ENCODE data around the gene ECT2L. TPM values are rescaled to one million over a fixed set of nuclear protein-coding genes. Genes with fewer than 3 reads are reported as not detected.

Gene ECT2L
- total and polyA plus RNA-seq, 8 donors, result 0.63 to 3.3 (median 1.8) TPM; not detected in 1

DNA sequence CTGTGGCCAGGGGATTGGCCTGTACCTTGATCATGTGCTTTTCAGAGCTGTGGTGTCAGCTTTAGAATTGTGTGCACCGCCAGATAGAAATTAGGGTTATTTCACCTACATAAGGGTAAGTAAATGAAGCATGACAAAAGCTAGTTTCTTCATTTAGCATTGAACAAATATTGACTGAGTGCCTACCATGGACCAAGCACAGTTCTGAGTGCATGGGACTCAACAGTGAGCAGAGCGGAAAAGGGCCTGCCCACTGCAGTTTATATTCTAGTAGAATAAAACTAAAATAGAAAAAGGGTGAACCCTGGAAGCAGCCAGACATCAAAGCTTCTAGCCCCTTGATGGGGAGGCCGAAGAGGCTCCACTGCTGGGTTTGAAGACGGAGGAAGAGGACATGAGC is 25.6 kb downstream of the ECT2L start:
- Histone ChIP-seq H3K4me1 (peaks cover 0 to 5% of the 10 kb centered on the region in 2 donors), H3K27me3 (no peaks in the 10 kb centered on the region), H3K4me3 (no peak overlapping the region), H3K36me3 (no peaks in the 10 kb centered on the region), H3K27ac (no peak overlapping the region), H3K9me3 (no peaks in the 10 kb centered on the region)
- intact Hi-C loops (cut with DNase I), result loop anchor here in 1 of 2 donors (5.0 kb wide), 1 partner anchor 166 kb away; the partner anchor contains the start of gene REPS1
- no peak for TF ChIP-seq CTCF (IDR thresholded peaks at IDR 0.05)
- ATAC-seq (no peak), DNase-seq (no peak)

DNA sequence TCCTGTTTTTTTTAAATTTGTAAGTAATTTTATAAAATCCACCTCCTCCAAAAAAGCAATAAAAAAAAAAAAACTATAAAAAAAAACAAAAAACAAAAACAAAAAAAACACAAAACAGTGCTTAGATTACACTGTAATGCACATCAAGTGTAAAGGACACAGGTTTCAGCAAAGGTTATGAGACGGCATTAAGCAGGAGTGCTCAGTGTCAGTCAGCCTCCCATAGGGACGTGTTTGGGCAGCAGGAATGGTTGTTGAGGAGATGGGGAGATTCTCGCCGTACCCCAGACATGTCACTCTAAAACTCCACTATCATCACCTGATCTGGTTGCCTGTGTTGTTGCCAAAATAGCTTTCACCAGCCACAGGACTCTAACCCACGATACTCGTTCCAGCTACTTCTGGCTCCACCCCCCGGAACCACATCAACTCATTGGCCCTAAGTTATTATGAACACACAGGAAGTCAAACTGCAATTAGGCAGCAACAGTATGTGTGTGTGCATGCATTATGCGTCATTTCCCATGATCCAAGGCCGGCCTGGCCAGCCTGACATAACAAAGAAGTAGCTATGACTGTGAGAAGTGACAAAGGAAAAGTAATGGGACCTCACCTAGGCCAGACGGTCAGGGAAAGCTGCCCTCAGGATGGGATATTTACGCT is 28.7 kb downstream of the ECT2L start:
- Histone ChIP-seq H3K4me1 (no peaks in the 10 kb centered on the region), H3K36me3 (no peaks in the 10 kb centered on the region), H3K27me3 (no peaks in the 10 kb centered on the region), H3K4me3 (no peak overlapping the region), H3K9me3 (no peaks in the 10 kb centered on the region), H3K27ac (no peak overlapping the region)
- DNase-seq, result no peak
- intact Hi-C loops (cut with DNase I), result loop anchor here in 1 of 2 donors (5.0 kb wide), 1 partner anchor 163 kb away; the partner anchor contains the start of gene REPS1
- no peak for TF ChIP-seq CTCF (IDR thresholded peaks at IDR 0.05)
- no peak for ATAC-seq

- Histone ChIP-seq H3K9me3 (no peaks in the 10 kb centered on the region), H3K27ac (no peak overlapping the region), H3K36me3 (no peaks in the 10 kb centered on the region), H3K4me1 (no peaks in the 10 kb centered on the region), H3K27me3 (no peaks in the 10 kb centered on the region), H3K4me3 (no peak overlapping the region)
- intact Hi-C loops (cut with DNase I), result no loop called here
- TF ChIP-seq CTCF (IDR thresholded peaks at IDR 0.05), result no peak
- ATAC-seq (no peak), DNase-seq (no peak)
These were observed 34.4 kb downstream of the ECT2L start for GRCh38 chr6:138830248-138830647.

GRCh38 chr6:138832182-138832581 is 36.3 kb downstream of the ECT2L start:
- ATAC-seq, result no peak

More at GRCh38 chr6:138832182-138832581, 36.3 kb downstream of the ECT2L start:
- Histone ChIP-seq H3K27ac (no peak overlapping the region), H3K4me1 (no peaks in the 10 kb centered on the region), H3K36me3 (no peaks in the 10 kb centered on the region), H3K9me3 (no peaks in the 10 kb centered on the region), H3K4me3 (no peak overlapping the region), H3K27me3 (no peaks in the 10 kb centered on the region)
- DNase-seq, result no peak
- intact Hi-C loops (cut with DNase I), result no loop called here
- no peak for TF ChIP-seq CTCF (IDR thresholded peaks at IDR 0.05)

Data from left lung (tissue), 10 donors.